GM21423 (cell line): ENCODE measurements around the gene ZNF532.

Experiments used
- ATAC-seq: cut with Tn5 transposase; IDR thresholded peaks from one replicate; pipeline ENCODE4 v1.9.1; 2021; ENCODE audit warnings: mild to moderate bottlenecking, moderate library complexity; ENCODE audit not compliant: unreplicated experiment

Gene ZNF532

DNA sequence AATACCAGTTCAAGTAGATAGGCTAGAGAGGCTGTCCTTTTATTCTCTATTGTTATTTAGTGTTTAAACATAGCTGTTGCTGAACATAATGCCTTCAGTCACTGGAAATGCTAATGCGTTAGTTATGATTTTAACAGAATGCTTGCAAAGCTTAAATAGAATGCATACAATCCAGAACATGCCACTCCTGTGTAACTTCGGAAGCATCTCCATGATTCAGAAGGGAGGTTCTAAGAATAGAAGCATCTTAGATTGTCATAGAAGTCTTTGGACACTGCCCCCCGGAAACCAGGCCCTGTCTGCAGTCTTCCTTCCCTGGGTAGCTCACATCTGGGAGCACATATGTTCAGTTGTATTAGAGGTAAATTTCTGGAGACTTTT, 73.2 kb downstream of the ZNF532 start:
- ATAC-seq, result no peak

DNA sequence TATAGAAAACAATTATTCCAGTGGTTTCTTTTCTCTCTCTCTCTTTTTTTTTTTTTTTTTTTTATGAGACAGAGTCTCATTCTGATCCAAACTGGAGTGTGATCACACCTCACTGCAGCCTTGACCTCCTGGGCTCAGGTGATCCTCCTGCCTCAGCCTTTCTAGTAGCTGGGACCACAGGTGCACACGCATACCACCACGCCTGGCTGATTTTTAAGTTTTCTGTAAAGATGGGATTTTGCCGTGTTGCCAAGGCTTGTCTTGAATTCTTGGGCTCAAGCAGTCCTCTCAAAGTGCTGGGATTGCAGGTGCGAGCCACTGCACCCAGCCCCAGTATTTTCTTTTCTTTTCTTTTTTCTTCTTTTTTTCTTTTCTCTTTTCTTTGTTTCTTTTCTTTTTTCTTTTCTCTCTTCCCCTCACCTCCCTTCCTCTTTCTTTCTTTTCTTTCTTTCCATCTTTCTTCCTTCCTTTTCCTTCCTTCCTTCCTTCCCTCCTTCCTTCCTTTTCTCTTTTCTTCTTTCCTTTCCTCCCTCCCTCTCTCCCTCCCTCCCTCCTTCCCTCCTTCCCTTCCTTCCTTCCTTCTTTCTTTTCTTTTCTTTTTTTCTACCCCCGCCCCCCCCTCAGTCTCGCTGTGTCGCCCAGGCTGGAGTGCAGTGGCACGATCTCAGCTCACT, 76.9 kb downstream of the ZNF532 start:
- no peak for ATAC-seq

DNA sequence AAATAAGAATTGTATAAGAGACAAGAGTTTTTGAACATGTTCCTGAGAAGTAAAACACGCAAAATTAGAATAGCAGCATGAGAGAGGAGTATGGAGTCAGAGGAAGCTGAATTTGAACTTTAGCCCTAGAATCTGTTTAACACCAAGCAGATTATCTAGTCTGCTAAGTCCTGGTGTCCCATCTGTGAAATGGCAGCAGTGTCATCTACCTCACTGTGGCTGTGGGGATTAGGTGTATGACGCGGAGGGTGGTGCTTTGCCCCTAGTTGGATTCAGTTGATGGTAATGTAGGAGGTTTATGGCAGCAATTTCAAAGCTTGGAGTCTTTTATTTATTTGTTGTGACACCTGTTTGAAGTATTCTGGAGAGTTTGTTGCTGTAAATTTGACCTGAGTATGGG, 79.2 kb downstream of the ZNF532 start:
- ATAC-seq, result no peak

DNA sequence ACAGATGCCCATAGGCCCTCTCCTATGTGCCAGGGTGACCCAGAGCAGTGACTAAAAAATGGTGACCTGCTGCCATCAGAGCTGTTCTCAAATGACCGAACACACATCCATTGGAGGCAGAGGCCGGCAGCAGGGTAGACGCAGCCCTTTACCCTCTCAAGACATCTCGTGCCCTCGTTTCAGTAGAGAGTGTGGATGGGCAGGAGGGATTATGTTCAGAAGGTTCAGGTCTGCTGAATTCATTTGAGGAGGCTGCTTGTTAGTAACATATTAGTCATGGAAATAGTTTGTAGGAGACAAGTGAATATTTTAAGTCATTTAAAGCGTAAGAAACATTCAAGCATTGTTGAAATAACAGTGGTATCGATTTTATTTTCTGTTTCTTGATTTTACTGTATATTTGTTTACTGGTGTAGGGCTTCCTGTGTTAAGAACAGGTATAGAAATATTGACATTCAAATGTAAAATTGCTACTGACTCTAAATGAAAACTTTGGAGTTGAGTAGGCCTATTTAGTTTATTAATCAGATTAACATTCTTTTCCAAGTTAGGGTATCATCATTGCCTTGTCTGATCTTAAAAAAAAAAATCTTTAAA, 82.6 kb downstream of the ZNF532 start:
- no peak for ATAC-seq

GRCh38 chr18:58949031-58949430, 84.4 kb downstream of the ZNF532 start:
- ATAC-seq, result no peak

DNA sequence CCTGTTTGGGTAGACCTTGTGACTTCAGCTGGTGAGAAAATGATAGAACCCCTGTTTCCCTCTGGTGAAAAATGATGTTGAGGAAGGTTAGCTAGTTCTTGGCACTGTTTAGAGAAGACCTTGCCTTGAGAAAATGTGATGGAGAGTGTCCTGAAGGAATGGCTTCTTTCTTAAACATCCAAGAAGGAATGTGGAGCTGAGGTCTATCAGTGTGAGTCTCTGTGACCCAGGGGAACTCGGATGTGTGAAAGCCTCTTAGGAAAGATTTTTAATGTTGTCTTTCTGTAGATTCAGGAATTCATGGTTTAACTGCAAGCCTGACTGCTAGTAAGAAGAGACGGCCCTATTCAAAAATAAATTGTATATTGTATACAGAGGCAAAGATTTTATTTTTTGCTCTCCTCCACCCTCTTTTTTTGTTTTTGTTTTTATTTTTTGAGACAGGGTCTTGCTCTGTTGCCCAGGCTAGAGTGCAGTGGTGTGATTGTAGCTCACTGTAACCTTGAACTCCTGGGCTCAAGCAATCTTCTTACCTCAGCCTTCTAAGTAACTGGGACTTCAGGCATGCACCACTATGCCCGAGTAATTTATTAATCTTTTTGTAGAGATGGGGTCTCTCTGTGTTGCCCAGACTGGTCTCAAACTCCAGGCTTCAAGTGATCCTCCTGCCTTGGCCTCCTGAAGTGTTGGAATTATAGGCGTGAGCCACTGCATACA, 87.5 kb downstream of the ZNF532 start:
- ATAC-seq, result no peak

GRCh38 chr18:58952858-58953257, 88.2 kb downstream of the ZNF532 start:
- ATAC-seq, result no peak

DNA sequence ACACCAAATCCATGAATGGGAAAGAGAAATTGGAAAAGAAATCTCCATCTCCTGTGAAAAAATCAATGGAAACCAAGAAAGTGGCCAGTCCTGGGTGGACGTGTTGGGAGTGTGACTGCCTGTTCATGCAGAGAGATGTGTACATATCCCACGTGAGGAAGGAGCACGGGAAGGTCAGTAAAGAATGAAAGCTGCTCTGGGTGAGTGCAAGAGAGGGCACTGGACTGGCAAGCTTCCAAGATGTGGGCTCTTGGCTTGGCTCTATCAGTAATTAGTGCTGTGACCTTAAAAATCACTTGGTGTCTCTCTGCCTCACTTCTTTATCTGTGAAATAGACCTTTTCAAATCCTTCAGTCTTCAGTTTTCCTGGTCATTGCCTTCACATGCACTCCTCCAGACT, 89.0 kb downstream of the ZNF532 start:
- no peak for ATAC-seq

- ATAC-seq, result no peak
These were observed 90.3 kb downstream of the ZNF532 start for GRCh38 chr18:58955001-58955400.

DNA sequence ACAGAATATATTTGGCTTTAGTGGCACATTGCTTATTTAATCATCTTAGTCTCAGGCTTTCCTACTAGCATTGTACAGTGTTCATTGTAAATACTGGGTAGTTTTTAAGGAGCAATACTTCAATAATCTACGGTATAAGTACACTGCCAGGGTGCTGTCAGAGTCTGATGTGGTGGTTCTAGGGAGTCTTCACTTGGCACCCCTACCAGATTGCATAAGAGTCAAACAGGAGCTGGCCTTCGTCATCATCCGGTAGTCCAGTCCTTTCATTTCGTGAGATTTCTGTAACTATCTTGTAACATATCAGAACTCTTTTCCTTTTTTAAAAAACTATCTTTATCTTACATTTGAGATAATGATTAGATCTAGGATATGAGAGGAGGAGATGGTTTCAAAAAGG, 91.1 kb downstream of the ZNF532 start:
- no peak for ATAC-seq

- no peak for ATAC-seq
These were observed 94.0 kb downstream of the ZNF532 start for GRCh38 chr18:58958628-58959027.

DNA sequence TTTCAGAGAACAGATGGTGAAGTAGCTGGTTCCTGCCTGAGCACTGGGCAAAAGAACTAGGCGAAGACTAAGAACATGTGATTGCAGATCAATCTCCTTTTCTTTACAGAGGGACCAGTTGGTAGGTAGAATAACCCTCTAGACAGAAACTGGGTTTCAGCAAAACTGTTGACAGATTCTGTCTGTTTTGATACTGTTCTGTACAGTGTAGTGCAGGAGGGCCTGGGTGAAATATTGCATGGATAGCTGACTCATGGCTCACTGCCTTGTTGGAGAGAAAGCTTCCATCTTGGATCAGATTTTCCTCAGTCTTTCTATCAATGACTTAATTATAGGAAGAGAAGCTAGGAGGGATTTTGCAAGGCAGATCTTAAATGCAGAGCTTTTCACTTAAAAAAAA, 95.8 kb downstream of the ZNF532 start:
- ATAC-seq, result no peak

DNA sequence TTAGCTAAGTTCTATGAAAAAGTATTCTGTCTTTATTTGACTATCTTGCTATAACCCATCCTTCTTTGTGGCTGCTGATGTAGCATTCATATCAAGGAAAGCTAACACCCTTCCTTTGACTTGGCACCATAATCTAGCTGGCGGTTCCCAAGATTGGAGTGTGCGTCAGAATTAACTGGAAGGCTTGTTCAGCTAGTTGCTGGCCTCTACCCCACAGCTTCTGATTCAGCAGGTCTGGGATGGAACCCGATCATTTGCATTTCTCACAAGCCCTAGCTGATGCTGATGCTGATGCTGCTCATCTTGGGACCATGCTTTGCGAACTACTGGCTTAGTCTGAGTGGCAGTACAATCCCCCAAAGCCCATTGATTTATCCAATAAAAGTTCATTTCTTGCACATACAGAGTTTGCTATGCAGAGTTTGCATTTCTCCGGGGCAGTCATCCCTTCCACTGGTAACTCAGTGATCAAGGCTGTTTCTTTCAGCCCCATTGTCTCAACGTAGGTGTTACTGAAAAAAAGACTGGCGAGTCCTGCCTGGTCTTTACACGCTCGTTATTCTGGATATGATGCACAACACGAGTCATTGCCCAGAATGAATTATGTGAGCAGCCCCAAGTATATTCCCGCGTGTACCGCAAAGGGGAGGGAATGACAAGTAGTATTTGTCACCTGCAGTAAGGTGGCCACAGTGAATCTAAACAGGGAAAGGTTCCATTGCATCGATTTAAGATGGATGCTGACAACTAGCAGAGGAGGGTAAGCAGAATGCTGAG, 96.5 kb downstream of the ZNF532 start:
- no peak for ATAC-seq

DNA sequence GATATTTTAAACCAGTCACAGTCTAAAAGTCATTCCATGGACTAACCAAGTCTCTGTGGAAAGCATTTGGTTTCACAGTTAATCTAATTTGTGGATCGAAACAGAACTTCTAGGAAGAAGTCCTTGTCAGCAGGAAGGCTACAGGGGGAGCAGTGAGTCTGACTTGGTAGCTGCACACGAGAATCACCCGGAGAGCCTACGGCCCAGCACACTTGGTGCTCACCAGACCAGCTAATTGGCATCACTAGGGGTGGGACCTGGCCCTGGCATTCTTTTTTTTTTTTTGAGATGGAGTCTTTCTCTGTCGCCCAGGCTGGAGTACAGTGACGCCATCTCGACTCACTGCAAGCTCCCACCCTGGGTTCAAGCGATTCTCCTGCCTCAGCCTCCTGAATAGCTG, 97.7 kb downstream of the ZNF532 start:
- ATAC-seq, result no peak

- ATAC-seq, result no peak
These were observed 100.8 kb downstream of the ZNF532 start for GRCh38 chr18:58965291-58966004.

GRCh38 chr18:58966005-58966677, 101.5 kb downstream of the ZNF532 start:
- no peak for ATAC-seq

DNA sequence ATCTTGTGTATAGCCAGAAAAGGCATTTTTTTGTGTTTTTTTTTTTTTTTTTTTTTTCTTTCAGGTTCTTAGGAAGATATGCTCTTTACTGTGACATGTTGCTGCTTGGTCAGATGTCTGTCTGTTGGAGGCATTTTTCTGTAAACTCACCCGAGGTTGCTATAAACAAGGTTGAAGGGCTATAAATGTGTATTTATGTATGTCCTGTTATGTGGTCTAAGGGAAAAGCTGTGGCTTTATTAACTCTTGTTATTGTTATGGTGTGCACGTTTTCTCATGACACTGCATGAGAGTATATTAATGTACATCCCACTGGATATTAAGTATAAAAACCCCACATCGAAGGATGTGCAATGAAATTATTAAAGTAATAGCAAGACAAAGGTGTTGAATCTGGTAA, 102.0 kb downstream of the ZNF532 start:
- no peak for ATAC-seq

GRCh38 chr18:58967751-58968254, 103.1 kb downstream of the ZNF532 start:
- ATAC-seq, result no peak

DNA sequence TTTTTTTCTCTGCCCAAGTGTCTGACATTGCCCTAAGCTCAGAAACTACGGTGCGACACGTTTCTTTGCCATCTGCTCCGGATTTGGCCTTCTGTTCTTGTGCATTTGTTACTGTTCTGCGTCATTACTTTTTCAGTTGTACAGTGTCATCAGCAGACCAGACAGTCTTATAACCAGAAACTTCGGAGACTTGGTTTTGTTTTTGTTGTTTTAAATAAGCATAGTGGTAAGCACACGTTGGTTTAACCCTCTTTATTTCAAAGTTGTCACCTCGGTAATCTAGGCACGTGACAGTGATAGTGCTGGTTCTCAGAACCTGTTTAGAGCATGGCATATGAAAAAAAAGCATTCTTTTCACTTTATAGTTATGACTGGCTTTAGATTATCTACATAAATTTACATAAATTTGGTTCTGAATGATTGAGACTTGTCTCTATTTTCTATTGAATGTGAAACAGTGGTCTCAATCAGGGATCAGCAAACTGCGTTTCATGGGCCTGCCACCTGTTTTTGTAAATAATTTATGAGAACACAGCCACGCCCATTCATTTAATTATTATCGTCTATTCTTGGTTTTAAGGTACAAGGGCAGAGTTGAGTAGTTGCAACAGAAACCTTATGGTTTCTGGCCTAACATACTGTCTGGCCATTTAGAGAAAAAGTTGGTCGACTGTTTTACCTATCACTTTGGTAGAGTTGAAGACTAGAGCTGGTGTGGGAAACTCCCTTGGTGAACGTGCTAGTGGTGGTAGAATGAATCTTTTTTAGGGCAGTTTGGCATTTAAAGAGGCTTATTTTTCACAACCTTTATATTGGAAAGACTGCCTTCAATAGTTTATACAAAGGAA, 106.5 kb downstream of the ZNF532 start:
- ATAC-seq, result peak; percentile 88
